ENCODE data around the gene BUD23.

BUD23 gene

GRCh38 chr7:73742753-73743641 lies 59.6 kb downstream of the BUD23 start:
- DNase-seq (ENCODE audit: low spot score), result no peak

GRCh38 chr7:73746378-73746777 lies 63.0 kb downstream of the BUD23 start:
- no peak for DNase-seq (ENCODE audit: low spot score)

Data from globus pallidus (tissue), 1 donor.